SHP77 (cell line): ENCODE measurements around the gene NCOR2.

Experiments
- DNase-seq, 2 experiments: peaks; one replicate each; lab custom pipeline; 2025; lab: John Stamatoyannopoulos, UW

Gene NCOR2

GRCh38 chr12:124543590-124544310, 23.7 kb downstream of the NCOR2 start:
- DNase-seq: no peak

GRCh38 chr12:124543052-124543589, 24.3 kb downstream of the NCOR2 start:
- peak; percentile 30 to 57 for DNase-seq

GRCh38 chr12:124542021-124542949, 25.1 kb downstream of the NCOR2 start:
- DNase-seq: no peak

- no peak for DNase-seq
Observed at GRCh38 chr12:124541322-124541721, 26.1 kb downstream of the NCOR2 start.

GRCh38 chr12:124539084-124540041, 28.0 kb downstream of the NCOR2 start:
- no peak for DNase-seq

- no peak for DNase-seq
Observed at GRCh38 chr12:124538194-124539082, 29.0 kb downstream of the NCOR2 start.

GRCh38 chr12:124537525-124538193, 29.8 kb downstream of the NCOR2 start:
- peak in 1 of 2 experiments; percentile 46 for DNase-seq

GRCh38 chr12:124536641-124537040, 30.8 kb downstream of the NCOR2 start:
- no peak for DNase-seq

GRCh38 chr12:124534776-124535740, 32.4 kb downstream of the NCOR2 start:
- DNase-seq: no peak

GRCh38 chr12:124533456-124533855, 34.0 kb downstream of the NCOR2 start:
- no peak for DNase-seq

- DNase-seq: no peak
Observed at GRCh38 chr12:124532967-124533366, 34.4 kb downstream of the NCOR2 start.

GRCh38 chr12:124532331-124532750, 35.1 kb downstream of the NCOR2 start:
- DNase-seq: no peak

GRCh38 chr12:124531906-124532305, 35.5 kb downstream of the NCOR2 start:
- DNase-seq: no peak

GRCh38 chr12:124531281-124531745, 36.1 kb downstream of the NCOR2 start:
- no peak for DNase-seq

- no peak for DNase-seq
Observed at GRCh38 chr12:124530637-124531263, 36.7 kb downstream of the NCOR2 start.

- DNase-seq: no peak
Observed at GRCh38 chr12:124529565-124530276, 37.7 kb downstream of the NCOR2 start.

- no peak for DNase-seq
Observed at GRCh38 chr12:124527861-124528561, 39.4 kb downstream of the NCOR2 start.
